ENCODE results near the gene DIPK1C. TPM values are rescaled to one million over a fixed set of nuclear protein-coding genes. Genes with fewer than 3 reads are reported as not detected.

Gene DIPK1C
- total RNA-seq, 4 donors from 2014 or later = 0.16 to 0.27 TPM; not detected in 2

GRCh38 chr18:74465775-74466174, 8.7 kb upstream of the DIPK1C start:
- intact Hi-C loops (cut with DNase I; ENCODE audit: low total_unique reads) (no loop called here), in situ Hi-C loops (cut with MboI; ENCODE audit: low pct_ligation_motif_present in 1 of 4, low pct_unique_long_range_greater_than_20kb in 1 of 4, low sequenced_read_pairs in 3 of 4) (loop anchor here in 1 of 4 donors (25.0 kb wide), 1 partner anchor 97 kb away; no protein-coding TSS in a partner anchor)
- H3K9me3 ChIP-seq = no peaks in the 10 kb centered on the region
- no peak overlapping the region for H3K4me3 ChIP-seq
- peaks cover 1% of the 10 kb centered on the region for H3K27me3 ChIP-seq
- WGBS, 2 donors (ENCODE audit: low coverage in 1 of 2) = 86 to 92% methylated on average over 3 to 4 of the region's 4 CpGs
- no peak overlapping the region for H3K27ac ChIP-seq
- no peaks in the 10 kb centered on the region for H3K36me3 ChIP-seq
- no peak for TF ChIP-seq CTCF (IDR thresholded peaks at IDR 0.05)
- TF ChIP-seq EP300 (IDR thresholded peaks at IDR 0.05; ENCODE audit: low read depth) = no peak
- TF ChIP-seq POLR2A (IDR thresholded peaks at IDR 0.05) = no peak
- TF ChIP-seq POLR2AphosphoS5 (IDR thresholded peaks at IDR 0.05) = no peak
- DNase-seq = no peak
- H3K4me1 ChIP-seq = peaks cover 0 to 9% (median 2%) of the 10 kb centered on the region in 4 donors

- DNase-seq = no peak
- no peak for TF ChIP-seq CTCF (IDR thresholded peaks at IDR 0.05)
- no peak for TF ChIP-seq EP300 (IDR thresholded peaks at IDR 0.05; ENCODE audit: low read depth)
- TF ChIP-seq POLR2A (IDR thresholded peaks at IDR 0.05) = no peak
- TF ChIP-seq POLR2AphosphoS5 (IDR thresholded peaks at IDR 0.05) = no peak
- no peak overlapping the region for H3K27ac ChIP-seq
- H3K9me3 ChIP-seq = no peaks in the 10 kb centered on the region
- H3K4me3 ChIP-seq = no peak overlapping the region
- no peaks in the 10 kb centered on the region for H3K36me3 ChIP-seq
- peaks cover 0 to 9% (median 2%) of the 10 kb centered on the region in 4 donors for H3K4me1 ChIP-seq
- in situ Hi-C loops (cut with MboI; ENCODE audit: low pct_ligation_motif_present in 1 of 4, low pct_unique_long_range_greater_than_20kb in 1 of 4, low sequenced_read_pairs in 3 of 4) (loop anchor here in 1 of 4 donors (25.0 kb wide), 1 partner anchor 98 kb away; no protein-coding TSS in a partner anchor), intact Hi-C loops (cut with DNase I; ENCODE audit: low total_unique reads) (no loop called here)
- H3K27me3 ChIP-seq = peaks cover 14% of the 10 kb centered on the region
- 100% methylated on average over 1 of the region's 1 CpG; no CpG with 5 or more reads in 1 of the 2 donors for WGBS, 2 donors (ENCODE audit: low coverage in 1 of 2)
These were observed 6.9 kb upstream of the DIPK1C start for GRCh38 chr18:74463983-74464382.

- Histone ChIP-seq H3K27ac (no peak overlapping the region), H3K27me3 (peaks cover 16% of the 10 kb centered on the region), H3K9me3 (no peaks in the 10 kb centered on the region), H3K4me3 (no peak overlapping the region), H3K4me1 (peaks cover 0 to 3% (median 0%) of the 10 kb centered on the region in 4 donors), H3K36me3 (no peaks in the 10 kb centered on the region)
- TF ChIP-seq CTCF (IDR thresholded peaks at IDR 0.05) = no peak
- no peak for TF ChIP-seq EP300 (IDR thresholded peaks at IDR 0.05; ENCODE audit: low read depth)
- TF ChIP-seq POLR2AphosphoS5 (IDR thresholded peaks at IDR 0.05) = no peak
- TF ChIP-seq POLR2A (IDR thresholded peaks at IDR 0.05) = no peak
- no peak for DNase-seq
- intact Hi-C loops (cut with DNase I; ENCODE audit: low total_unique reads) = no loop called here
- WGBS, 2 donors (ENCODE audit: low coverage in 1 of 2) = 57 to 73% methylated on average over 5 to 8 of the region's 8 CpGs
- in situ Hi-C loops (cut with MboI; ENCODE audit: low pct_ligation_motif_present in 1 of 4, low pct_unique_long_range_greater_than_20kb in 1 of 4, low sequenced_read_pairs in 3 of 4) = loop anchor here in 1 of 4 donors (25.0 kb wide), 1 partner anchor 99 kb away; no protein-coding TSS in a partner anchor
These were observed 6.1 kb upstream of the DIPK1C start for GRCh38 chr18:74463254-74463653.

- H3K27ac ChIP-seq = no peak overlapping the region
- peaks cover 39% of the 10 kb centered on the region for H3K27me3 ChIP-seq
- no peaks in the 10 kb centered on the region for H3K9me3 ChIP-seq
- H3K4me3 ChIP-seq = no peak overlapping the region
- in situ Hi-C loops (cut with MboI; ENCODE audit: low pct_ligation_motif_present in 1 of 4, low pct_unique_long_range_greater_than_20kb in 1 of 4, low sequenced_read_pairs in 3 of 4) = loop anchor here in 1 of 4 donors (25.0 kb wide), 1 partner anchor 101 kb away; no protein-coding TSS in a partner anchor
- 90 to 92% methylated on average over 2 to 7 of the region's 7 CpGs for WGBS, 2 donors (ENCODE audit: low coverage in 1 of 2)
- no peak for TF ChIP-seq POLR2A (IDR thresholded peaks at IDR 0.05)
- no peak for TF ChIP-seq CTCF (IDR thresholded peaks at IDR 0.05)
- no peak for TF ChIP-seq POLR2AphosphoS5 (IDR thresholded peaks at IDR 0.05)
- TF ChIP-seq EP300 (IDR thresholded peaks at IDR 0.05; ENCODE audit: low read depth) = no peak
- H3K4me1 ChIP-seq = peaks cover 4 to 15% (median 10%) of the 10 kb centered on the region in 4 donors
- intact Hi-C loops (cut with DNase I; ENCODE audit: low total_unique reads) = no loop called here
- H3K36me3 ChIP-seq = no peaks in the 10 kb centered on the region
- DNase-seq = no peak
These were observed 3.7 kb upstream of the DIPK1C start for GRCh38 chr18:74460825-74461224.

Measured in transverse colon (tissue), 4 donors.